ENCODE results near the gene LYPD8.
"Not testable (repeated sequence)": the region's sequence is repeated elsewhere in the genome, so short reads cannot be mapped to it uniquely, and the experiment has no call there.

The LYPD8 gene, protein sequence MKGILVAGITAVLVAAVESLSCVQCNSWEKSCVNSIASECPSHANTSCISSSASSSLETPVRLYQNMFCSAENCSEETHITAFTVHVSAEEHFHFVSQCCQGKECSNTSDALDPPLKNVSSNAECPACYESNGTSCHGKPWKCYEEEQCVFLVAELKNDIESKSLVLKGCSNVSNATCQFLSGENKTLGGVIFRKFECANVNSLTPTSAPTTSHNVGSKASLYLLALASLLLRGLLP

DNA sequence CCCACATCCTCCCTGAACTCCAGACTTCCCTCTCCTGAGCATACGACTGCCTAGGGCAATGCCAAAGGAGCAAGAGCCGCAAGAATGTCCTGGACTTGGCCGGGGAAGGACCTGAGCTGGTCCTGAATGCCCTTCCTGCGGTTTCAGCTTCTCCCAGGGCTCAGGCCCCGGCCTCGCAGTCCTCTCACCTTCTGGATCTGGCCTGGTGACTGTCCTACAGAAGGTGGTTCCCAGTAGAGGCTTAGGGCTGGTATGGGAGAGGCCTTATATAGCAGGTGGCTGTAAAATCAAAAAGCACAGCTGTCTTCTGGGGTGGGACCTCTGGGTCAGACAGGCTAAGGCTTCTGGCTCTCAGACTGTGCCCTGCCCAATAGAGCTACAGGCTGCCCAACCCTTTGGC lies at the start of gene LYPD8:
Gene LYPD8, minus strand, starts transcription at position 243 of the 400 bp plus-strand sequence. CDS start 4,678 bp downstream, outside the sequence.
- in situ Hi-C loops (cut with MboI; ENCODE audit: low sequenced_read_pairs): no loop called here

DNA sequence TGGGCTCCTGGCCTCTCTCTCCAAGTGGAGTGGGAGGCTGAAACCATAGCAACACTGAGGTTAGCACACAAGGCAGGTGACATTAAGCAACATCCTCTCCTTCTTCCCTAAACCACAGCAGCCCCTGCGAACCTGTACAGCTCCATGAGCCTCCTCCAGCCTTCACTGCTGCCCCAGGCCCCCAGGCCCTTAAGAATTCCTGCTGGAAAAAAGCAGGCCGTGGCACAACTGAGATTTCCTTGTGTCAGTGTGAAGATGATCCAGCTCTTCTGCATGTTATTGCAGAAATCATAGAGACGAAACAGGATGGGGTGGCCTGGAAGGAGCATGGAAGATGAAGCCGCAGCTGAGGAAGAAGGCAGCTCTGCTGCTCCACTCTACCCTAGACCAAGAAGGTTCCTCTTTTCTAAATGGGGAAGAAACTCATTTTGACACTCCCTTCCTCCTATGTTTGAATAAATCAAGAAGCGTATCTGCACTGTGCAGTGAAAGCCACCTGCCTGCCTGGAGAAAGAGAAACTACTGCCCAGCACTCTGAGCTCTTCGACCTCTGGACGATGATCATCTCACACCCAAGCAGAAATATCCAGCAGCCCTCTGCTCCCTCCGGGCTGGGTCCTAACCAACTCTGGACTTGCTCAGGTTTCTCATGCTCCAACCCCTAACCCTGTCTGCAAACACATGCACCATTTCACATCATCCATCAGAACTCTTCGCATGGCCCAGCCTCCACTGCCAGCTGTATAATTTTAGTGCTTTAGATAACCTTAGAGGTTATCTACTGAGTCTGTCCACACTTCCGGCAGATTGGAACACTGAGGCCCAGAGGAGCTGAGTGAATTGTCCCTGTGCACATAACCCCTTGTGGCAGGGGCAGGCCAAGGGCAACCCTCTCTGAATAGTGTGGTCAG lies 49.5 kb upstream of the LYPD8 start:
- in situ Hi-C loops (cut with MboI; ENCODE audit: low sequenced_read_pairs): no loop called here

DNA sequence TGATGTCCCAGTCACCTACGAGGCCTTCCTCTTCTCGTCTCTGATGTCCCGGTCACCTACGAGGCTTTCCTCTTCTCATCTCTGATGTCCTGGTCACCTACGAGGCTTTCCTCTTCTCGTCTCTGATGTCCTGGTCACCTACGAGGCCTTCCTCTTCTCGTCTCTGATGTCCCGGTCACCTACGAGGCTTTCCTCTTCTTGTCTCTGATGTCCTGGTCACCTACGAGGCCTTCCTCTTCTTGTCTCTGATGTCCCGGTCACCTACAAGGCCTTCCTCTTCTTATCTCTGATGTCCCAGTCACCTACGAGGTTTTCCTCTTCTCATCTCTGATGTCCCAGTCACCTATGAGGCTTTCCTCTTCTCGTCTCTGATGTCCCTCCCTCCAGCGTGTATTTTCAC lies 47.9 kb upstream of the LYPD8 start:
- in situ Hi-C loops (cut with MboI; ENCODE audit: low sequenced_read_pairs): not testable (repeated sequence)

DNA sequence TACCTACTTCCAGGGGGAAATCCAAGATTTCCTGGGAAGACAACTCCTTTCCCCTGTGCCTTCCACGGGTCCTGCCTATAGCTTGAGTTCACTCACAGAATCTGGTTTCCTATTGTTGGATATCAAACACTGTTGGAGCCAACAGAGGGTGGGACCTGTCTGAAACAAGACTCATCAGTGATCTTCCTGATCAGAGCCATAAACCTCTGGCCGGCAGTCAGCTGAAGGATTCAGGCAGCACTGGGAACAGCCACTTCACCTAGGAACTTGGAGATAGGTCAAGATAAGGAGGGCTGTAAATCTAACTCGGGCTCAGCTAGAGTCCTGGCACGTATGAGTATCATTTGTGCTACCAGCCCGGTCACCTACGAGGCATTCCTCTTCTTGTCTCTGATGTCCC lies 46.9 kb upstream of the LYPD8 start:
- in situ Hi-C loops (cut with MboI; ENCODE audit: low sequenced_read_pairs): no loop called here

DNA sequence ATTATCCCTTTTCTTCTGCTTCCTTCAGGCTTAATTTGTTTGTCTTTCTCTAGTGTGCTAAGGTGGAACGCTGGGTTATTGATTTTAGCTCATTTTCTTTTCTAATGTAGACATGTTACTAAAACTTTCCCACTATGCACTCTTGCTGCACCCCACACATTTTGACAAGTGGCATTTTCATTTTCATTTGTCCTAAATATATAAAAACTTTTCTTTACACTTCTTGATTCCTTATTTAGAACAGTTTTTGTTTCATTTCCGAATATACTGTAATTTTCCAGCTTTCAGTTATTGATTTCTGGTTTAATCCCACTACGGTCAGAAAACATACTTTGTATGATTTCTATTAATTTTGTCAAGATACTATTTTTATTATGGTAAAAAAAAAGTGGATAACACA lies 44.9 kb upstream of the LYPD8 start:
- in situ Hi-C loops (cut with MboI; ENCODE audit: low sequenced_read_pairs): no loop called here

DNA sequence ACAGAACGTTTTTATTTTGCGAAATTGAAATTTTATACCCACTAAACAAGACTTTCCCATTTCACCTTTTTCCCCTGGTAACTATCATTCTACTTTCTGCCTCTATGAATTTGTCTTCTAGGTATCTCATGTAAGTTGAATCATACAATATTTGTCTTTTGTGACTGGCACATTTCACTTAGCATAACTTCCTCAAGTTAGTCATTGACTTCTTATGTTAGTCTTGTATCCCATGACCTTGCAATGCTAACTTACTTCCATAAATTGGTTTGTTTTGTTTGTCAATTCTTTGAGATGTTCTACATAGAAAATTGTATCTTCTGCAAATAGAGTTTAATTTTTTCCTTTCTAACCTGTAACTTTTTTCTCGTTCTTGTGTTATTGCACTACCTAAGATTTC lies 43.2 kb upstream of the LYPD8 start:
- in situ Hi-C loops (cut with MboI; ENCODE audit: low sequenced_read_pairs): no loop called here

DNA sequence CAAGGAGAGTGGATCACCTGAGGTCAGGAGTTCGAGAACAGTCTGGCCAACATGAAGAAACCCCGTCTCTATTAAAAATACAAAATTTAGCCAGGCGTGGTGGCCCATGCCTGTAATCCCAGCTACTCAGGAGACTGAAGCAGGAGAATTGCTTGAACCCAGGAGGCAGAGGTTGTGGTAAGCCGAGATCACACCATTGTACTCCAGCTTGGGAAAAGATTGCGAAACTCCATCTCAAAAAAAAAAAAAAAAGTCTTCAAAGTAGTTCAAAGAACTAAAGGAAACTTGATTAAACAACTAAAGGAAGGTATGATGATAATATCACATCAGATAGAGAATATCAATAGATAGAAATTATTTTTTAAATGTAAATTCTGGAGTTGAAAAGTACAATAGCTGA lies 39.1 kb upstream of the LYPD8 start:
- in situ Hi-C loops (cut with MboI; ENCODE audit: low sequenced_read_pairs): not testable (repeated sequence)

DNA sequence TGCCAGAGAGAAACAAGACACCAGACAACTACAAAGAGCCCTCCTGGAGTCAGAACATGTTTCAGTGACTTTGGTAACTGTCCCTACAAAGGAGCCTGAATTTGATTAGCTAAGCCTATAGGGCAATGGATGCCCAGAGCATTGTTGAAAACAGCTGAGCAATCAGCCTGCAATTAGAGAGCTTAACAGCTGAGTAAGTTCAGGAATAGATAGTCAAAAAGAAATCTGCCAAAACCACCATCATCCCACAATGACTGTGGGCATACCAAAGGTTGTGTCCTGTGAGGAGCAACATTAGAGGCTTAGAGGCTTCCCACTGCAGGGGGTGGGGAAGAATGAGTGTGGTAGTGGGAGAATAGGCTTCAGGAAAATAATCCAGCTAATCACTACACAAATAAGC lies 38.0 kb upstream of the LYPD8 start:
- in situ Hi-C loops (cut with MboI; ENCODE audit: low sequenced_read_pairs): no loop called here

DNA sequence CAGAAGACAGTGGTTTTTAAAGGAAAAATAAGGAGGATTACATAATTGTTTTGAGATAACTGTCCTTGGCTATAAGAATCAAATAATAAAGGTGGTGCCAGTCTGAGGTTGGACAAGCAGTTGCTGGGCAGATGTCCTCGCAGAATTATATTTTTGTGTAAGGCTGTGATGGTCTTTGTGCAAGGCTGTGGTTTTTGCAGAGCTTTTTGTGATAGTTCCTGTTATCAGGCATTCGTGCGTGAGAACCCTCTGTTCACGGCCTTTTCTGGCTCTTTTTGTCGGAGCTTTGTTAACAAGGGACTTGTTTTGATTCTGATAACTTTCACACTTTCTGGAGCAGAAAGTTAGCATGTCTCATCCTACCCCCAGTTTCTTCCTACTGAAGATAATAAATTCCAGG lies 36.8 kb upstream of the LYPD8 start:
- in situ Hi-C loops (cut with MboI; ENCODE audit: low sequenced_read_pairs): no loop called here

DNA sequence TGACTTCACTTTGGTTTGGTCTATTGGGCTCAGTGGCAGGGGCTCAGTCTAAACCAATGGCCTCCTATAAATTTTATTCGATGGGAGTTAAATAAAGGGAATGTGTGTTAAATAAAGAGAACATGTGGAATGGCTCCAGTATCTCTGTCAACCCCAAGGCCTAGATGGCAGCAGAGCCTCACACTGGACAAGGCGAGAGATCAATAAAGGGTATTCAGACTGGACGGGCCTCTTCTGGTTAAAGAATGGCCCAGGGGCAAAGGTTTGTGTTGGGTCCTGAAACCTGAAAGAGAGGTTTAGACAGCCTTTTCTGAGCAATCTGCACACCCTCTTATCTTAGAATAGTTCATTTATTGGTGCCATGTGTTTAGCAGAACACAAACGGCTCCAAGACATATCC lies 35.5 kb upstream of the LYPD8 start:
- in situ Hi-C loops (cut with MboI; ENCODE audit: low sequenced_read_pairs): no loop called here

DNA sequence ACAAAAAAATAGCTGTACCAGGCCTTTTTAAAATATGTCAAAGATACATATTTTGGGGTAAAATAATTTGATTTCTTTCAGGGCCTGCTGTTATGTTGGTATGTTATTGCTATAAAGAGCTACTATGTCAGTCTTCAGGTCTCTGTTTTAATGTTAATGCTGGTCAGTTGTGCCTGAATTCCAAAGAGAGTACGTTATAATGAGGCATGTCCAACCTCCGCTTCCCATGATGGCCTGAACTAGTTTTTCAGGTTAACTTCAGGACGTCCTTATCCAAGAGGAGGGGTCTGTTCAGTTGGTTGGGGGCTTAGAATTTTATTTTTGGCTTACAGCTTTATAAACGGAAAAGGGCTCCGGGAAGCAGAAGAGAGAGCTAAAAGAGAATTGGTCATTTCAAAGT lies 34.9 kb upstream of the LYPD8 start:
- in situ Hi-C loops (cut with MboI; ENCODE audit: low sequenced_read_pairs): no loop called here

DNA sequence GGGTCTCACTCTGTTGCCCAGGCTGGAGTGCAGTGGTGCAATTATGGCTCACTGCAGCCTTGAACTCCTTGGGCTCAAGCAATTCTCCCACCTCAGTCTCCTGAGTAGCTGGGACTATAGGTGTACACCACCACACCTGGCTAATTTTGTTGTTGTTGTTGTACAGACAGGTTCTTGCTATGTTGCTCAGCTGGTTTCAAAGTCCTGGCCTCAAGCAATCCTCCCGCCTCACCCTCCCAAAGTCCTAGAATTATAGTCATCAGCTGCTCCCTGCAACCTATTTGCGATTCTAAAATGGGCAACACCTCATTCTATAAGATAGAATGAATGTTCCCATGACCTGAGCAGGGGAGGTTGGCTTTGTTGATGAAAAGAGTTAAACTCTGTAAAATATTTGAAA lies 33.8 kb upstream of the LYPD8 start:
- in situ Hi-C loops (cut with MboI; ENCODE audit: low sequenced_read_pairs): not testable (repeated sequence)

DNA sequence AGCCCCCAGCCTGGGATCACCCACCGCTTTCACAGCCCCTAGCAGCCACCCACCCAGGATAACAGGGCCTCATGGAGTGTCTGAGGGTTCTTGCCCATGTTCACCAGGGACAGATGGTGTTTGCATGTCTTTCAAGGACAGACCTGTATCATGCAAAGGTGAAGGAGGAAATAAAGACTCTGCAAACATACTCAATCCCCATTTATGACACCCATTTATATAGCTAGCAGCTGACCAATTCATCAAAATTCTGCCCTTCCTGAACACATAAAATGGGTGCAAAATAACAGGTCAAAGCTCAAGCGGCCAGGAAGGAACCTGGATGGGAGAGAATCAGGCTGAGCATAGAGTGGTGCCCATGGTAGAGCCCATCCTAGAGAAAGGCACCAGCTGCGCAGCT lies 32.8 kb upstream of the LYPD8 start:
- in situ Hi-C loops (cut with MboI; ENCODE audit: low sequenced_read_pairs): no loop called here

DNA sequence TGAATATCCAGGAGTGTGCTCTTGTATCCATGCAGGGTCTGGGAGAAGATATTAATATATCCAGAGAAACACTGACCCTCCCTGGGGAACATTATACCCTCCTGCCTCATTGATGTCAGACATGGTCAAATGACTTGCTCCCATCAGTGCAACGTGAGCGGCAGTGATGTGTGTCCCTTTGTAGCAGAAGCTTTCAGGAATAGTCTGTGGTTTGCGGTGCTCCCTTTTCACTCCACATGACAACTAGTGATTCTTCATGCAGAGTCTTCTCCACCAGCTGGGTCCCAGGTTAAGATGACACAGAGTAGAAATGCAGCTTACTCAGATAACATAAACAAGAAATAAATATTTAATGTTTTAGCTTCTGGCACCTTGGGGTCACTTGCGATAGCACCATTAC lies 31.9 kb upstream of the LYPD8 start:
- in situ Hi-C loops (cut with MboI; ENCODE audit: low sequenced_read_pairs): no loop called here

DNA sequence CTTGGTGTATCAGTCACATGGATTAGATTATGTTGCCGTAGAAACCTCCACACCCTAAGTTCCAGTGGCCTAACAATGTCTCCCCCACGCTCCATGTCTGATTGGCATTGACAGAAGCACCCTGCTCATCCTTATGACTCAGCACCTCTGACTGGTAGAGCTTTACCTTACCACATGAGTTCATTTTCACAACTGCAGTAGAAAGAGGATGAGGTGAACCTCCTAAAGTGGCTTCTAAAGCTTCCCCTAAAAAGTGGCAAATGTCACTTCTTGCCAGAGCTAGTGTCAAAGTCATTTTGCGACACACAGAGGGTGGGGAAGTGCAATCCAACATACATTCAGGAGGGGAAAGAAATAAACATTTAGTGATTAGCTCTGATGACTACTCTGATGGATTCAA lies 30.6 kb upstream of the LYPD8 start:
- in situ Hi-C loops (cut with MboI; ENCODE audit: low sequenced_read_pairs): no loop called here

DNA sequence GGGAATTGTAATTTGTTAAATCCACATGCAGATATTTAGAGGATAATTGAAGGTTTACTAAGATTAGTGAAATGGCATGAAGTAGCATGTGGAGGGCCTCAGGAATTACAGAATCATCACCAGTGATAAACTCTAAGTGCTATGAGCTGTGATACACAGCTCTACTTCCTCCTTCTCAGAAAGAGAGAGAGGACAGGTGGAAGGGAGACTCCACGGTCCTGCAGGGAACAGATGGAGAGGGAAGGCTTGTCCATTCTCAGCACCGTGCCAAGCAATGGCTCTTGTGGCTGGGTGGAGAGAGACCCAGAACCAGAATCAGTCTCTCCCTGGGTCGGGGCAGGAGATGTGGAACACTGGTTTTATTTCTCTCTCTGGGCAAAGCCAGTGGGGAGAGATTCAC lies 27.8 kb upstream of the LYPD8 start:
- in situ Hi-C loops (cut with MboI; ENCODE audit: low sequenced_read_pairs): no loop called here

DNA sequence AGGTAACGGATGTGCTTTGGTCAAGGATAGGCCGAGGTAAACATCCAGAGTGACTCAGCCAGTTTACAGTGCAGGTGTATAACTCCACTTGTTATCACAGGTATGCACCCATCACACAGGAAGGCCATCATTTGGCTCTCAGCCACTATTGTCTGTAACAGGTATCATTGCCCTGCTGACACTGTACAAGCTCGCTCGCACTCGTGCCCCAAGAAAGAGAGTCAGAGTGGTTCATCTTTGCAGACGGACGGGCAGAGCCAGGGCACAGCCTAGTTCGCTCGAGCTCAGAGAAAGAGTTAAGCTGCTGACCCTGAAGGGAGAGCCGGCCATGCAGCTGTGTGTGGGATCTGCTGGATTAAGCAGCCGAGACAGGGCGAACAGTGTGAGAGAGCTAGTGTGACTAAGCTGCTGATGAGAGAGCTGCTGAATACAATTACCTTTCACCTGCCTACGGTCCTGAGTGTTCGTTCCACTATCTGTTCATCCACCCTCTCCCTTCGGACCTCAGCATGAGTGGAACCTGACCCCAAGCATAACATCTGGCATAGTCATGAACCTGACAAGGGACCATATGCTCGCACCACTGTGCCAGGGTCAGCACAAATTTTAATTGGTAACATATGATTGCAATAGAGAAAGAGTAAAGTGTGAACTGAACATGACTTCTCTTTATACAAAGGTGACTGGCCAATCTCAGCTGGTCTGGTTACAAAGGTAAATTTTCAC lies 27.0 kb upstream of the LYPD8 start:
- in situ Hi-C loops (cut with MboI; ENCODE audit: low sequenced_read_pairs): no loop called here

DNA sequence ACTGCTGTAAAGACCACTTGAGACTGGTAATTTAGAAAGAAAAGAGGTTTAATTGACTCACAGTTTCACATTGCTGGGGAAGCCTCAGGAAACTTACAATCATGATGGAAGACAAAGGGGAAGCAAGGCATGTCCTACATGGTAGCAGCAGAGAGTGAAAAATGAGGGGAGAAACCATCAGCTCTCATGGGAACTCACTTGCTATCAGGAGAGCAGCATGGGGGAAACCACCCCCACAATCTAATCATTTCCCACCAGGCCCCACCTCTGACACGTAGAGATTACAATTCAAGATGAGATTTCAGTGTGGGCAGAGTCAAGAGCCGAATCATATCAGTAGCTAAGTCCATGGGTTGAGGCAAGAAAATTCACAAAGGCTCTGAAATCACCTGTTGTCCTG lies 23.8 kb upstream of the LYPD8 start:
- in situ Hi-C loops (cut with MboI; ENCODE audit: low sequenced_read_pairs): no loop called here

DNA sequence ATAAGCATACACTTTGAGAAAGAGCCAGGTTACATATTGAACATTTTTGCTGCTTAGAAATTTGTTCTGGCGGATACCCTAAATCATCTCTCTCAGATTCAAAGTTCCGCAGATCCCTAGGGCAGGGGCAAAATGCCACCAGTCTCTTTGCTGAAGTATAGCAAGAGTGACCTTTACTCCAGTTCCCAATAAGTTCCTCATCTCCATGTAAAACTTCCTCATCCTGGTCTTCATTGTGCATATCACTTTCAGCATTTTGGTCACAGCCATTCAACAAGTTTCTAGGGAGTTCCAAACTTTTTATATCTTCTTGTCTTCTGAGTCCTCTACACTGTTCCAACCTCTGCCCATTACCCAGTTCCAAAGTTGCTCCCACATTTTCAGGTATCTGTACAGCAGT lies 23.3 kb upstream of the LYPD8 start:
- in situ Hi-C loops (cut with MboI; ENCODE audit: low sequenced_read_pairs): no loop called here

DNA sequence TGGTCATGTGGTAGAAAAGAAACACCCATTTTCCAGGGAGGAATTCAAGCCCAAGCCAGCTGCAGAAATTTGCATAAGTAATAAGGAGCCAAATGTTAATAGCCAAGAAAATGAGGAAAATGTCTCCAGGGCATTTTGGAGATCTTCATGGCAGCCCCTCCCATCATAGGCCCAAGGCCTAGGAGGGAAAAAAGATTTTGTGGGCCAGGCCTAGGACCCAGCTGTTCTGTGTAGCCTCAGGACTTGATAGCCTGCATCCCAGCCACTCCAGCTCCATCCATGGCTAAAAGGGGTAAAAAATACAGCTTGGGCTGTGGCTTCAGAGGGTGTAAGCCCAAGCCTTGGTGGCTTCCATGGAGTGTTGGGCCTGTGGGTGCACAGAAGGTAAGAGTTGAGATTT lies 21.4 kb upstream of the LYPD8 start:
- in situ Hi-C loops (cut with MboI; ENCODE audit: low sequenced_read_pairs): no loop called here

DNA sequence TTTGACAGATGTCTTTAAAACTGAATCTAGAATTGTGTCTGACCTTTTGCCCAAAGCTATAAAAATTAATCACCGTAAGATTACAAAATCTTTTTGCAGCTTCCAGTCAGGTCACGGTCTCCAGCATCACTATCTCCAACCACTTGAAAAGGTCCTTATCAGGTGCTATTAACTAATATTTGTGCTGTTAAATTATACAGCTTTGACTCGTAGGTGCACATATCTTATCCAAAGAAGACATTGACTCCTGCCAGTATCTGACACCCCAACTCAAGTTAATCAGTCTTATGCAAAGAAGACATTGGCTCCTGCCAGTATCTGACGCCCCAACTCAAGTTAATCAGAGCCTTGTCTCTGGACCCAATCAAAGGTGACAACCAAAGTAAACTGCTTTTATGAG lies 19.9 kb upstream of the LYPD8 start:
- in situ Hi-C loops (cut with MboI; ENCODE audit: low sequenced_read_pairs): no loop called here

DNA sequence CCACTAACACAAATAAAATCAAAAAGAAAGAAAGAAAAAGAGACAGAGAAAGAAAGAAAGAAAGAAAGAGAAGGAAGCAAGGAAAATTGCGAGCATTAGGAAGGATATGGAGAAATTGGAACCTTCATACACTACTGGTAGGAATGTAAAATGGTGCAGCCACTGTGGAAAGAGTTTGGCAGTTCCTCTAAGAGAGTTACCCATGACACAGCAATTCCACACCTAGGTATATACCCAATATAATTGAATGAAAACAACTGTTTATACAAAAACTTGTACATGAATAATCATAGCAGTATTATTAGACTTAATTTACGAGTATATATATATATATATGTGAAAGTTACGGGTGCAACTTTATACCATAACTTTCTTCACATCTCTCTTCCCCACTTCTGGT lies 4.1 kb upstream of the LYPD8 start:
- in situ Hi-C loops (cut with MboI; ENCODE audit: low sequenced_read_pairs): no loop called here
